H1 (cell line): ENCODE data around the gene SESN1. TPM values are rescaled to one million over a fixed set of nuclear protein-coding genes. Genes with fewer than 3 reads are reported as not detected.

Experiments
- CTCF ChIA-PET: fragments of 300-600 bp; sonication (Branson Sonifier 250); formaldehyde crosslinking; loops from one replicate; lab custom pipeline; 2021; ENCODE audit not compliant: partially characterized antibody; lab: Charles Lee
- POLR2A ChIA-PET: fragments of 300-600 bp; sonication (Branson Sonifier 250); formaldehyde crosslinking; loops from one replicate; lab custom pipeline; 2021; ENCODE audit warnings: inconsistent platforms; ENCODE audit not compliant: partially characterized antibody; lab: Charles Lee
- DNase-seq, 2 experiments: peaks; one replicate each; pipeline versions ENCODE4 v3.0.0 to v3.0.0-alpha.2; 2010 to 2022; ENCODE audit warnings: low spot score in 2 of 2, low read depth in 1 of 2, mixed read lengths in 1 of 2
- FAIRE-seq: peaks from 2 replicates; lab custom pipeline; 2011; peaks lifted over from hg19 to GRCh38; lab: Jason Lieb, UNC
- H2AFZ ChIP-seq: 2 replicates; pipeline ENCODE4 v1.8.1; 2012; ENCODE audit warnings: low read length, inconsistent platforms
- H2AK5ac ChIP-seq: 2 replicates; pipeline ENCODE4 v1.6.1; 2013; ENCODE audit warnings: low read depth, low read length
- H2BK120ac ChIP-seq: replicated peaks from 2 replicates; pipeline ENCODE3; 2013; ENCODE audit warnings: low read depth, low read length, inconsistent platforms
- H2BK12ac ChIP-seq: 2 replicates; pipeline ENCODE4 v1.6.1; 2013; ENCODE audit warnings: low read depth, low read length
- H2BK15ac ChIP-seq: 2 replicates; pipeline ENCODE4 v1.6.1; 2013; ENCODE audit warnings: low read length
- H2BK20ac ChIP-seq: 2 replicates; pipeline ENCODE4 v1.6.1; 2013; ENCODE audit warnings: low read length
- H2BK5ac ChIP-seq: 2 replicates; pipeline ENCODE4 v1.6.1; 2013; ENCODE audit warnings: low read depth, low read length
- H3K14ac ChIP-seq: 2 replicates; pipeline ENCODE4 v1.6.1; 2013; ENCODE audit warnings: inconsistent platforms; ENCODE audit not compliant: insufficient read length
- H3K18ac ChIP-seq: 2 replicates; pipeline ENCODE4 v1.6.1; 2013; ENCODE audit warnings: low read length; ENCODE audit errors: extremely low read depth
- H3K23ac ChIP-seq: 2 replicates; pipeline ENCODE4 v1.6.1; 2013; ENCODE audit warnings: inconsistent platforms; ENCODE audit not compliant: insufficient read length
- H3K23me2 ChIP-seq: 2 replicates; pipeline ENCODE4 v1.6.1; 2013; ENCODE audit warnings: low read depth, low read length
- H3K27ac ChIP-seq: 2 replicates; pipeline ENCODE4 v1.6.1; 2011; ENCODE audit warnings: low read depth, low read length, inconsistent platforms
- H3K27me3 ChIP-seq, 4 experiments: replicated peaks in 1 of 4; 1 replicate in 1 of 4; 2 replicates in 3 of 4; pipeline versions ENCODE4 v1.6.1 to v1.8.1; 2011 to 2013; ENCODE audit warnings: low read length in 3 of 4, mild to moderate bottlenecking in 3 of 4, inconsistent platforms in 2 of 4, mixed read lengths in 2 of 4, moderate library complexity in 1 of 4; ENCODE audit not compliant: control insufficient read depth in 3 of 4, insufficient read depth in 3 of 4; ENCODE audit errors: extremely low read depth in 1 of 4
- H3K36me3 ChIP-seq, 4 experiments: 2 replicates each; pipeline versions ENCODE4 v1.6.1 to v1.8.1; 2011 to 2013; ENCODE audit warnings: mild to moderate bottlenecking in 4 of 4, low read length in 3 of 4, moderate library complexity in 2 of 4, control low read depth in 1 of 4, inconsistent platforms in 1 of 4; ENCODE audit not compliant: insufficient read depth in 4 of 4, control insufficient read depth in 2 of 4
- H3K4ac ChIP-seq: replicated peaks from 2 replicates; pipeline ENCODE3; 2013; ENCODE audit warnings: low read length, low read depth, mixed read lengths, inconsistent platforms; ENCODE audit not compliant: insufficient read length
- H3K4me1 ChIP-seq, 4 experiments: replicated peaks in 1 of 4; 1 replicate in 1 of 4; 2 replicates in 3 of 4; pipeline versions ENCODE4 v1.6.1 to v1.8.1; 2011 to 2013; ENCODE audit warnings: low read length in 3 of 4, inconsistent platforms in 2 of 4, mixed read lengths in 1 of 4; ENCODE audit not compliant: insufficient read depth in 4 of 4, control insufficient read depth in 3 of 4
- H3K4me2 ChIP-seq, 2 experiments: 2 replicates each; pipeline versions ENCODE4 v1.6.1 to v1.8.1; 2011 to 2013; ENCODE audit warnings: low read depth in 2 of 2, low read length in 2 of 2, control low read depth in 1 of 2, inconsistent platforms in 1 of 2, mild to moderate bottlenecking in 1 of 2; ENCODE audit not compliant: insufficient read depth in 1 of 2
- H3K4me3 ChIP-seq, 4 experiments: fragments of 200-600, 300-600 bp in 1 of 4; sonication (generic), shearing (Covaris generic), sonication (Bioruptor Twin) in 1 of 4; 2 replicates each; pipeline versions ENCODE4 v1.5.1 to v1.8.1; 2011 to 2016; ENCODE audit warnings: low read length in 4 of 4, low read depth in 3 of 4, control low read depth in 2 of 4, inconsistent platforms in 2 of 4, mild to moderate bottlenecking in 2 of 4, mixed read lengths in 1 of 4, moderate library complexity in 1 of 4; ENCODE audit not compliant: insufficient read depth in 2 of 4; ENCODE audit errors: extremely low read depth in 1 of 4
- H3K56ac ChIP-seq: replicated peaks from 2 replicates; pipeline ENCODE3; 2013; ENCODE audit warnings: low read depth, mild to moderate bottlenecking, mixed read lengths, low read length, inconsistent platforms; ENCODE audit not compliant: insufficient read length
- H3K79me1 ChIP-seq: 2 replicates; pipeline ENCODE4 v1.6.1; 2013; ENCODE audit warnings: low read depth, low read length, control low read depth
- H3K79me2 ChIP-seq, 2 experiments: 2 replicates each; pipeline versions ENCODE4 v1.6.1 to v1.8.1; 2012 to 2013; ENCODE audit warnings: low read length in 2 of 2, mild to moderate bottlenecking in 2 of 2, inconsistent platforms in 1 of 2; ENCODE audit not compliant: insufficient read depth in 2 of 2, control insufficient read depth in 1 of 2
- H3K9ac ChIP-seq, 4 experiments: replicated peaks in 1 of 4; 1 replicate in 1 of 4; 2 replicates in 3 of 4; pipeline versions ENCODE4 v1.6.1 to v1.8.1; 2011 to 2013; ENCODE audit warnings: low read depth in 3 of 4, low read length in 3 of 4, control low read depth in 2 of 4, mild to moderate bottlenecking in 2 of 4, moderate library complexity in 2 of 4, inconsistent platforms in 1 of 4; ENCODE audit errors: extremely low read depth in 1 of 4
- H3K9me3 ChIP-seq, 2 experiments: 2 replicates each; pipeline versions ENCODE4 v1.6.1 to v1.8.1; 2012 to 2013; ENCODE audit warnings: mild to moderate bottlenecking in 2 of 2, moderate library complexity in 2 of 2, control low read depth in 1 of 2, inconsistent platforms in 1 of 2, low read depth in 1 of 2, low read length in 1 of 2, mixed read lengths in 1 of 2; ENCODE audit not compliant: insufficient read depth in 2 of 2
- H4K20me1 ChIP-seq, 2 experiments: replicated peaks in 1 of 2; 2 replicates each; pipeline versions ENCODE3 to v1.8.1; 2011 to 2013; ENCODE audit warnings: inconsistent platforms in 2 of 2, low read length in 2 of 2, mild to moderate bottlenecking in 1 of 2; ENCODE audit not compliant: insufficient read depth in 2 of 2, control insufficient read depth in 1 of 2
- H4K5ac ChIP-seq: 2 replicates; pipeline ENCODE4 v1.6.1; 2013; ENCODE audit warnings: low read length, low read depth, mixed read lengths, inconsistent platforms; ENCODE audit not compliant: insufficient read length
- H4K8ac ChIP-seq: 2 replicates; pipeline ENCODE4 v1.8.0; 2013; ENCODE audit warnings: mild to moderate bottlenecking, moderate library complexity, low read length, inconsistent platforms; ENCODE audit not compliant: insufficient read depth; ENCODE audit errors: extremely low read depth
- H4K91ac ChIP-seq: replicated peaks from 2 replicates; pipeline ENCODE3; 2013; ENCODE audit warnings: low read length, mixed read lengths, inconsistent platforms; ENCODE audit not compliant: insufficient read length
- CBX5 ChIP-seq: fragments of 300-800, 300-1000 bp; sonication (generic); IDR thresholded peaks from 2 replicates; pipeline ENCODE4 v1.7.1; 2016; ENCODE audit warnings: antibody characterized with exemption, low read length, low read depth
- CBX8 ChIP-seq: fragments of 300-800, 300-1000 bp; sonication (generic); IDR thresholded peaks from 2 replicates; pipeline ENCODE4 v1.7.1; 2016; ENCODE audit warnings: low read depth, low read length, borderline replicate concordance
- CHD1 ChIP-seq: IDR thresholded peaks from 2 replicates; pipeline ENCODE4 v1.6.1; 2012; ENCODE audit warnings: low read depth, low read length, improper control_type of control experiment
- EZH2 ChIP-seq: fragments of 200-600 bp; sonication (generic); IDR thresholded peaks from 2 replicates; pipeline ENCODE4 v1.7.1; 2012; ENCODE audit warnings: low read depth, mild to moderate bottlenecking, moderate library complexity, low read length, inconsistent platforms; ENCODE audit not compliant: severe bottlenecking
- POLR2A ChIP-seq, 2 experiments: IDR thresholded peaks; 1 replicate in 1 of 2; 2 replicates in 1 of 2; pipeline ENCODE4 v1.6.1; 2011; ENCODE audit warnings: low read depth in 2 of 2, low read length in 2 of 2, mild to moderate bottlenecking in 2 of 2; ENCODE audit errors: control extremely low read depth in 1 of 2
- WGBS, 2 experiments: shearing (Covaris generic) in 1 of 2; methylation state at CpG; one replicate each; pipeline versions ENCODE4 v1.1.6 to v1.1.7; 2013 to 2015; ENCODE audit warnings: low lambda C conversion rate in 2 of 2, mixed read lengths in 2 of 2, inconsistent platforms in 1 of 2, low coverage in 1 of 2, missing lambda C conversion rate in 1 of 2; ENCODE audit not compliant: insufficient replicate concordance in 2 of 2, insufficient coverage in 1 of 2, insufficient read length in 1 of 2; ENCODE audit errors: extremely low coverage in 1 of 2, missing lambda C conversion rate in 1 of 2; 5-methylcytosine and 5-hydroxymethylcytosine counted together
- polyA plus RNA-seq, 7 experiments: library from polyadenylated mRNA; depleted of rRNA in 3 of 7; stranded (reverse) in 5 of 7; unstranded in 2 of 7; fragments of >200 nt in 5 of 7; fragments of 200-250 nt in 2 of 7; gene quantifications; 1 replicate in 5 of 7; 2 replicates in 1 of 7; 4 replicates in 1 of 7; pipeline versions ENCODE4 v1.2.1 to v1.2.3, GENCODE V29; 2011 to 2013; ENCODE audit warnings: missing spikeins in 2 of 7, mixed read lengths in 2 of 7
- total RNA-seq: library from RNA; stranded (reverse); fragmentation: NEBNext Ultra II Directional; extraction: Animal tissue kit (Norgen Biotek cat#: 25700); gene quantifications from 2 replicates; pipeline ENCODE4 v1.2.1, GENCODE V29; 2021
- TF ChIP-seq, protein P1 (sequence below): IDR thresholded peaks from 2 replicates; pipeline ENCODE4 v1.6.1; 2011; ENCODE audit warnings: low read depth, mild to moderate bottlenecking, low read length; ENCODE audit not compliant: insufficient read depth

SESN1 gene
- total and polyA plus RNA-seq, 2 of the 8 experiments (the other 6 are each of a cell fraction or from before 2014, with no cell fraction given): 12.8 to 15.6 TPM

GRCh38 chr6:109097661-109098060 is 3.0 kb upstream of the SESN1 start:
- Histone ChIP-seq H3K14ac (no peak overlapping the region), H4K8ac (no peak overlapping the region; the same call in 1 of the 2 replicates), H2AK5ac (no peak overlapping the region), H3K23ac (no peak overlapping the region), H3K4me2 (no peak overlapping the region), H2AFZ (no peak overlapping the region), H3K23me2 (peaks cover 10% of the 10 kb centered on the region), H3K18ac (no peak overlapping the region), H3K56ac (no peak overlapping the region), H2BK15ac (no peak overlapping the region), H3K9me3 (no peaks in the 10 kb centered on the region), H3K4me3 (no peak overlapping the region), H3K4ac (no peak overlapping the region), H3K79me1 (no peaks in the 10 kb centered on the region), H2BK5ac (no peak overlapping the region), H2BK20ac (no peak overlapping the region), H2BK120ac (no peak overlapping the region), H4K91ac (no peak overlapping the region), H3K36me3 (no peaks in the 10 kb centered on the region), H2BK12ac (no peak overlapping the region), H3K27me3 (no peaks in the 10 kb centered on the region), H4K20me1 (peaks cover 0 to 2% of the 10 kb centered on the region in 2 experiments), H3K79me2 (no peaks in the 10 kb centered on the region), H3K27ac (no peak overlapping the region), H4K5ac (no peak overlapping the region), H3K9ac (no peak overlapping the region), H3K4me1 (no peaks in the 10 kb centered on the region)
- 100% methylated on average over 1 of the region's 1 CpG; no CpG with 5 or more reads in 1 of the 2 experiments for WGBS, 2 experiments
- POLR2A ChIA-PET: no interaction called here
- FAIRE-seq: no peak
- CTCF ChIA-PET: no interaction called here
- no peak for DNase-seq
- TF ChIP-seq CBX8 (no peak), CBX5 (no peak), CHD1 (no peak), POLR2A (IDR thresholded peaks at IDR 0.05; ENCODE audit: control extremely low read depth in 1 of 2, low read depth in 2 of 2, low read length in 2 of 2) (no peak), EZH2 (no peak)
- TF ChIP-seq, protein P1, sequence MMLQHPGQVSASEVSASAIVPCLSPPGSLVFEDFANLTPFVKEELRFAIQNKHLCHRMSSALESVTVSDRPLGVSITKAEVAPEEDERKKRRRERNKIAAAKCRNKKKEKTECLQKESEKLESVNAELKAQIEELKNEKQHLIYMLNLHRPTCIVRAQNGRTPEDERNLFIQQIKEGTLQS: no peak
